T-cell (primary cell): ENCODE measurements around the gene RHEB. TPM values are rescaled to one million over a fixed set of nuclear protein-coding genes. Genes with fewer than 3 reads are reported as not detected.

Source experiments
- ATAC-seq, 4 experiments: fragments of 200-7000 bp in 3 of 4; fragments of 150-1000 bp in 1 of 4; cut with Tn5 transposase; replicated peaks in 1 of 4; 1 replicate in 3 of 4; 2 replicates in 1 of 4; pipeline ENCODE4 v1.10.0; 2021; ENCODE audit warnings: moderate library complexity in 3 of 4, mild to moderate bottlenecking in 2 of 4, moderate number of reproducible peaks in 1 of 4
- CTCF ChIA-PET, 2 donors: fragments of 300-600 bp; sonication (Branson Sonifier 250); formaldehyde crosslinking; loops; one replicate each; lab custom pipeline; 2022; ENCODE audit warnings: antibody characterized with exemption in 2 of 2; lab: Charles Lee
- POLR2A ChIA-PET, 2 donors: fragments of 300-600 bp; sonication (Branson Sonifier 250); formaldehyde crosslinking; loops; one replicate each; lab custom pipeline; 2022; ENCODE audit warnings: antibody characterized with exemption in 2 of 2; lab: Charles Lee
- DNase-seq, 35 experiments: peaks; one replicate each; pipeline versions ENCODE4 v3.0.0 to v3.0.0-alpha.2; 2013 to 2023
- H3K27ac ChIP-seq: one replicate; pipeline ENCODE4 v1.5.1; 2013; ENCODE audit warnings: low read length
- H3K27me3 ChIP-seq, 2 experiments: replicated peaks in 1 of 2; 1 replicate in 1 of 2; 2 replicates in 1 of 2; pipeline versions ENCODE4 v1.6.1 to v1.7.0; 2013; ENCODE audit warnings: low read length in 1 of 2, mixed read lengths in 1 of 2; ENCODE audit not compliant: control insufficient read depth in 2 of 2, insufficient read depth in 2 of 2; ENCODE audit errors: extremely low read depth in 1 of 2
- H3K36me3 ChIP-seq, 2 donors: 1 replicate in 1 of 2; 2 replicates in 1 of 2; pipeline versions ENCODE4 v1.6.1 to v1.7.0; 2013; ENCODE audit warnings: low read length in 1 of 2; ENCODE audit not compliant: control insufficient read depth in 2 of 2, insufficient read depth in 1 of 2; ENCODE audit errors: extremely low read depth in 1 of 2
- H3K4me1 ChIP-seq, 2 experiments: 1 replicate in 1 of 2; 2 replicates in 1 of 2; pipeline versions ENCODE4 v1.6.1 to v1.7.0; 2013; ENCODE audit warnings: low read length in 2 of 2, mixed read lengths in 1 of 2; ENCODE audit not compliant: insufficient read depth in 2 of 2, control insufficient read depth in 1 of 2; ENCODE audit errors: extremely low read depth in 1 of 2
- H3K4me3 ChIP-seq, 2 donors: 1 replicate in 1 of 2; 2 replicates in 1 of 2; pipeline versions ENCODE4 v1.5.1 to v1.7.0; 2013; ENCODE audit warnings: mild to moderate bottlenecking in 2 of 2, low read length in 1 of 2, moderate library complexity in 1 of 2; ENCODE audit not compliant: control insufficient read depth in 1 of 2; ENCODE audit errors: extremely low read depth in 1 of 2
- H3K9me3 ChIP-seq: 2 replicates; pipeline ENCODE4 v1.7.0; 2013
- H3K27ac Mint-ChIP-seq, 2 donors: one replicate each; pipeline ENCODE4 v1.8.0; 2020 to 2021; ENCODE audit warnings: mild to moderate bottlenecking in 2 of 2, mixed read lengths in 2 of 2
- H3K27me3 Mint-ChIP-seq, 2 donors: one replicate each; pipeline ENCODE4 v1.8.0; 2021 to 2022; ENCODE audit warnings: mixed read lengths in 2 of 2
- H3K36me3 Mint-ChIP-seq: one replicate; pipeline ENCODE4 v1.8.0; 2021; ENCODE audit warnings: mixed read lengths
- H3K4me1 Mint-ChIP-seq, 3 donors: one replicate each; pipeline ENCODE4 v1.8.0; 2020 to 2022; ENCODE audit warnings: mixed read lengths in 3 of 3, mild to moderate bottlenecking in 1 of 3
- H3K4me3 Mint-ChIP-seq, 3 donors: one replicate each; pipeline ENCODE4 v1.8.0; 2020 to 2022; ENCODE audit warnings: mild to moderate bottlenecking in 3 of 3, mixed read lengths in 3 of 3, moderate library complexity in 3 of 3
- H3K9me3 Mint-ChIP-seq, 3 donors: one replicate each; pipeline ENCODE4 v1.8.0; 2020 to 2022; ENCODE audit warnings: mixed read lengths in 3 of 3
- WGBS: methylation state at CpG from one replicate; pipeline ENCODE4 v1.1.5; 2013; ENCODE audit warnings: missing lambda C conversion rate; ENCODE audit not compliant: insufficient coverage; 5-methylcytosine and 5-hydroxymethylcytosine counted together
- total RNA-seq, 35 experiments: library from RNA in 6 of 35; stranded (reverse) in 6 of 35; fragments of 120-200 nt in 1 of 35; gene quantifications; one replicate each; pipeline versions ENCODE4 v1.2.1 to v1.2.4 and lab custom pipeline; 2013 to 2026

RHEB gene
- total RNA-seq, 5 donors from 2014 or later (not counting 1 experiment from before 2014, with no cell fraction given): 35.8 to 46.0 (median 41.6) TPM

DNA sequence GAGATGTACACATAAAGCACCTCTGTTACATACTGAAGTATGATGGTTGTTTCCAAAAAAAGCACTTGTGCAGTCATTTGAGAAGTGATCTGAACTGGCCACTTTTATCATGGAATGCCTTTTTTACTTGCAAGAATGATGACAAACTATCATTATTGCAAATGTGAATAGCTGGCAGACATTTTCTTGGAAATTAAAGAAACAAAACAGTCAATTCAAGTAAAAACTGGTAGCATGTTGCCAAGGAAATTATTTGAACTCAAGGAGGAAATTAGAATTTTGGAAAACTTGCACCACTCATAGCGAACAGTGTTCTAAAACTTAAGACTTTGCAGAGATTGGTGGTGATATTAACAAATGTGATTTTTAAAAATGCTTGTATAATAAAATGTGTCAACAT is 6.6 kb downstream of the RHEB start:
- WGBS: 100% methylated on average over 1 of the region's 1 CpG
- H3K36me3 ChIP-seq: no peaks in the 10 kb centered on the region
- peaks cover 20 to 37% of the 10 kb centered on the region in 2 experiments for H3K4me1 ChIP-seq
- POLR2A ChIA-PET: no interaction called here
- no peak overlapping the region for H3K4me3 ChIP-seq
- Mint-ChIP-seq H3K4me3 (no peak overlapping the region), H3K36me3 (peaks cover 8% of the 10 kb centered on the region), H3K27ac (no peak overlapping the region), H3K9me3 (no peaks in the 10 kb centered on the region), H3K4me1 (peaks cover 87 to 89% (median 87%) of the 10 kb centered on the region in 3 donors), H3K27me3 (no peaks in the 10 kb centered on the region)
- H3K27ac ChIP-seq: no peak overlapping the region
- ATAC-seq (no peak), DNase-seq (no peak)
- CTCF ChIA-PET: no interaction called here
- no peaks in the 10 kb centered on the region for H3K27me3 ChIP-seq
- no peaks in the 10 kb centered on the region for H3K9me3 ChIP-seq

DNA sequence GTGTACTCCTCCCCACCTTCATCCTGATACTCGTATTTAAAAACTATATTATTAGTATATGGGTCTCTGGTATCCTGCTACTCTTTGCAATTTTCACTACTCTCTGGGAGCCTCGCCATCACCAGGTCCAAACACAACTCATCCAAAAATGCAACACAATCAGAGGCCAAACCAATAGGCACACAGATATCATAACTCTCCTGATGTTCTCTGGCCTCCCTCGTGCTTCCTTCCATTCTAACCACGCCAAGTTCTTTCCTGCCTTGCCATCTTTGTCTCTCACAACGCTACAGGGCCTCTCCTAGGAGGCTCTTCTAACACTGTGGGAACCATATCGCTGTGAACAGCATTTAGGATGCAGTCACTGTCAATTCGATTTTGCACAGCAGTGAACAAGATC is 7.3 kb downstream of the RHEB start:
- Mint-ChIP-seq H3K4me3 (no peak overlapping the region), H3K4me1 (peaks cover 84 to 89% (median 87%) of the 10 kb centered on the region in 3 donors), H3K9me3 (no peaks in the 10 kb centered on the region), H3K27ac (no peak overlapping the region), H3K36me3 (peaks cover 8% of the 10 kb centered on the region), H3K27me3 (no peaks in the 10 kb centered on the region)
- WGBS: 76% methylated on average over 5 of the region's 7 CpGs
- ChIA-PET POLR2A (no interaction called here), CTCF (no interaction called here)
- H3K9me3 ChIP-seq: no peaks in the 10 kb centered on the region
- no peak for DNase-seq
- no peak for ATAC-seq
- peaks cover 12 to 29% of the 10 kb centered on the region in 2 experiments for H3K4me1 ChIP-seq
- no peak overlapping the region for H3K4me3 ChIP-seq
- no peaks in the 10 kb centered on the region for H3K27me3 ChIP-seq
- no peaks in the 10 kb centered on the region for H3K36me3 ChIP-seq
- H3K27ac ChIP-seq: no peak overlapping the region

DNA sequence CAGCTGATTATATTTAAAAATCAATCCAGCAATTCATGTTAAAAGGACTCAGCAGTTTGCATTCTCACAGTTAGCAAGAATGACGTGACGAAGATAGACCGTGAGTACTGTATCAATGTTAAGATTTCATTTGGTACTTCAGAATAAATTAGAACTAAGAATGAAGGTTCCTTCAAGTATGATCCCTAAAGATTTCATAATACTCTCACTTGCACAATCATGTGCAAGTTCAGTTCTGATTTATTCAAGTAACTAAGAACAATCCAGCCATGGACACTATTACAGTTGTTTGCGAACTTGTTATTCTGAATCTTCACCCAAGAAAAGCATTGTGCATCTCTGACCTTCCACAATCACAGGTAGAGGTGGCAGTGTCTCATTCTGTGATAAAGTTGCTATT is 7.7 kb downstream of the RHEB start:
- Mint-ChIP-seq H3K4me3 (no peak overlapping the region), H3K27me3 (no peaks in the 10 kb centered on the region), H3K36me3 (peaks cover 8% of the 10 kb centered on the region), H3K4me1 (peaks cover 84 to 89% (median 87%) of the 10 kb centered on the region in 3 donors), H3K27ac (no peak overlapping the region), H3K9me3 (no peaks in the 10 kb centered on the region)
- Histone ChIP-seq H3K36me3 (no peaks in the 10 kb centered on the region), H3K4me3 (no peak overlapping the region), H3K4me1 (peaks cover 10 to 25% of the 10 kb centered on the region in 2 experiments), H3K27ac (no peak overlapping the region), H3K9me3 (no peaks in the 10 kb centered on the region), H3K27me3 (no peaks in the 10 kb centered on the region)
- ChIA-PET CTCF (no interaction called here), POLR2A (no interaction called here)
- ATAC-seq (no peak), DNase-seq (no peak)
- no CpG with 5 or more reads among the region's 4 CpGs for WGBS

DNA sequence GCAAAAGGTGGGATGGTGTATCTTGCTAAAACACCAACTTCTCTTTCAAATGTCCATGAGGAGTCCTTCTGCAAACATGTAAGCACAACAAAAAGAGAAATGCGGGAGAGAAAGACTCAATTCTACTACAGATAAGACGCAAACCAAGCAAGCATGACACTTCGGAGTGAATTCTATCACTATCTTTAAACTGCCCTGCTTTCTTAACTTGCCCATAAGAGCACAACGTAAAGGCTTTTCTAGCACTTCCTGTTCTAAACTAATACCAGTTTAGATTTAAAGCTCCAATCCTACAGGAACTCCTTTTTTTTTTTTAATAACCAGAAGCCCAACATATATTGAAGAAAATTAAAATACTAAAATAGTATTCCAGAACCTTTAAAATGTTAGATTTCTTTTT is 8.4 kb downstream of the RHEB start:
- Histone ChIP-seq H3K4me1 (peaks cover 10 to 24% of the 10 kb centered on the region in 2 experiments), H3K9me3 (no peaks in the 10 kb centered on the region), H3K27me3 (no peaks in the 10 kb centered on the region), H3K27ac (no peak overlapping the region), H3K4me3 (no peak overlapping the region), H3K36me3 (no peaks in the 10 kb centered on the region)
- ATAC-seq: no peak
- H3K9me3 Mint-ChIP-seq: no peaks in the 10 kb centered on the region
- H3K27ac Mint-ChIP-seq: no peak overlapping the region
- no peak overlapping the region for H3K4me3 Mint-ChIP-seq
- H3K27me3 Mint-ChIP-seq: no peaks in the 10 kb centered on the region
- 75% methylated on average over 2 of the region's 4 CpGs for WGBS
- POLR2A ChIA-PET: interaction anchor here in 1 of 2 donors (0.6 to 0.7 kb wide), 2 partner anchors 39 to 49 kb away, joined by 4 to 5 read pairs; no protein-coding TSS in a partner anchor
- CTCF ChIA-PET: interaction anchor here (0.5 to 0.7 kb wide), 3 partner anchors 10 to 517 kb away, joined by 3 to 4 read pairs (median 3); no protein-coding TSS in a partner anchor
- peaks cover 8% of the 10 kb centered on the region for H3K36me3 Mint-ChIP-seq
- DNase-seq: no peak
- H3K4me1 Mint-ChIP-seq: peaks cover 85 to 87% (median 87%) of the 10 kb centered on the region in 3 donors

DNA sequence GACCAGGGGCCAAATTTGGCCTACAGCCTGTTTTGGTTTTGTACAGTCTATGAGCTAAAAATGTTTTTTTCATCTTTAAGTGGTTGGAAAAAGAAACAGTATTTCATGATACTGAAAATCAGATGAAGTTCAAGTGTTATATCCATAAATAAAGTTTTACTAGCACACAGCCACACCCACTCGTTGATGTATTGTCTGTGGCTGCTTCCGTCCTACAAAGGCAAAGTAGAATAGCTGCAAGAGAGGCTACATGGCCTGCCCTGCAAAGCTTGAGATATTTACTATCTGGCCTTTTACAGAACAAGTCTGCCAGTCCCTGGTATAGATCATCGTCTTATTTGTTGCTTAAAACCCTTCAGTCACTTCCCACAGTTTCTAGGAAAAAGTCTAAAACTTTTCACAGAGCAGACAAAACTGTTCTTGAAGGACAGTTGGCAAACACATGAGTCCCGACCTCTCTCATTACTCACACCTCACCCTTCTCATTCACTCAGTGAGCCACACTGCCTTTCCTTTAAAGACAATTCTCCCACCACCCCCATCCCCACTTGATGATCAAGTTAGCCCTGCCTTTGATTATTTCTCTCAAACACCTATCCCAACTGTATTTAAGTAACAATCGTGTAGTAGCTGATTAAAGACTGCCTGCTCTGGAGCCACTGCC is 9.9 kb downstream of the RHEB start:
- Mint-ChIP-seq H3K27ac (no peak overlapping the region), H3K4me3 (peak overlapping the region in 1 of 3 donors; percentile 35), H3K4me1 (peaks cover 83 to 85% (median 84%) of the 10 kb centered on the region in 3 donors), H3K36me3 (peaks cover 8% of the 10 kb centered on the region), H3K27me3 (no peaks in the 10 kb centered on the region), H3K9me3 (no peaks in the 10 kb centered on the region)
- H3K4me1 ChIP-seq: peaks cover 6 to 24% of the 10 kb centered on the region in 2 experiments
- no peaks in the 10 kb centered on the region for H3K9me3 ChIP-seq
- H3K27me3 ChIP-seq: no peaks in the 10 kb centered on the region
- no peak overlapping the region for H3K27ac ChIP-seq
- 80% methylated on average over 2 of the region's 5 CpGs for WGBS
- POLR2A ChIA-PET: no interaction called here
- CTCF ChIA-PET: no interaction called here
- no peaks in the 10 kb centered on the region for H3K36me3 ChIP-seq
- no peak for ATAC-seq
- H3K4me3 ChIP-seq: no peak overlapping the region
- DNase-seq: no peak

GRCh38 chr7:151508991-151509390 is 10.7 kb downstream of the RHEB start:
- no peak overlapping the region for H3K27ac ChIP-seq
- CTCF ChIA-PET: interaction anchor here in 1 of 2 donors (0.7 kb wide), 1 partner anchor 402 kb away, joined by 3 read pairs; no protein-coding TSS in a partner anchor
- no peak overlapping the region for H3K4me3 ChIP-seq
- POLR2A ChIA-PET: no interaction called here
- H3K4me3 Mint-ChIP-seq: no peak overlapping the region
- no peaks in the 10 kb centered on the region for H3K9me3 ChIP-seq
- H3K27me3 Mint-ChIP-seq: no peaks in the 10 kb centered on the region
- no peaks in the 10 kb centered on the region for H3K9me3 Mint-ChIP-seq
- no peaks in the 10 kb centered on the region for H3K36me3 ChIP-seq
- H3K4me1 Mint-ChIP-seq: peaks cover 80 to 85% (median 83%) of the 10 kb centered on the region in 3 donors
- H3K36me3 Mint-ChIP-seq: peaks cover 3% of the 10 kb centered on the region
- peaks cover 6 to 22% of the 10 kb centered on the region in 2 experiments for H3K4me1 ChIP-seq
- WGBS: 93% methylated on average over 5 of the region's 6 CpGs
- no peak for DNase-seq
- no peak overlapping the region for H3K27ac Mint-ChIP-seq
- H3K27me3 ChIP-seq: no peaks in the 10 kb centered on the region
- no peak for ATAC-seq
